Mucosa of descending colon (tissue), 3 donors: ENCODE measurements around the gene TNRC18. TPM values are rescaled to one million over a fixed set of nuclear protein-coding genes. Genes with fewer than 3 reads are reported as not detected.

Experiments used
- ATAC-seq: fragments of 200-7000 bp; cut with Tn5 transposase; one replicate; pipeline ENCODE4 v1.9.1; 2020; ENCODE audit warnings: mild to moderate bottlenecking, moderate library complexity
- DNase-seq, 3 donors: peaks; one replicate each; pipeline ENCODE4 v3.0.0-alpha.2; 2020
- H3K36me3 ChIP-seq: fragments of 200-600 bp; one replicate; pipeline ENCODE4 v1.8.0; 2021; ENCODE audit warnings: low read depth, mild to moderate bottlenecking
- H3K4me1 ChIP-seq: fragments of 200-600 bp; one replicate; pipeline ENCODE4 v1.8.0; 2021; ENCODE audit warnings: low read depth, mild to moderate bottlenecking
- H3K4me3 ChIP-seq: fragments of 200-600 bp; one replicate; pipeline ENCODE4 v1.8.0; 2021; ENCODE audit warnings: mild to moderate bottlenecking
- H3K9me3 ChIP-seq: fragments of 200-600 bp; one replicate; pipeline ENCODE4 v1.8.0; 2021; ENCODE audit warnings: mild to moderate bottlenecking
- CTCF ChIP-seq: fragments of 200-600 bp; IDR thresholded peaks from one replicate; pipeline ENCODE4 v1.8.0; 2022; ENCODE audit warnings: antibody characterized with exemption, mild to moderate bottlenecking
- intact Hi-C, 2 donors: fragments of 100-400 bp; cut with DNase I in 1 of 2; cut with micrococcal nuclease in 1 of 2; formaldehyde crosslinking; loops; one replicate each; pipeline versions ENCODE4 v1.11.0 to v1.11.1; 2022; cut with DNase I, micrococcal nuclease
- total RNA-seq, 3 donors: library from RNA; stranded (reverse); fragmentation: NEBNext Ultra II Directional in 2 of 3; extraction: Animal tissue kit (Norgen Biotek cat#: 25700) in 2 of 3; gene quantifications; one replicate each; pipeline versions ENCODE4 v1.2.1 to v1.2.4, GENCODE V29; 2021 to 2023
- donor health status: DM: no; HTN: no; CAD: no; lungs with moderate emphysema.
- donor health status: DM: no; HTN: no; CAD: no.
- donor health status: DM: no; HTN: yes; CAD: no.

The TNRC18 gene
- total RNA-seq, 3 donors from 2014 or later = 94.0 to 170 (median 112) TPM

GRCh38 chr7:5450549-5451327 is 27.1 kb upstream of the TNRC18 start:
- intact Hi-C loops = loop anchor here (10.0 kb wide), 2 partner anchors 86 to 216 kb away; no protein-coding TSS in a partner anchor
- DNase-seq (peak in 2 of 3 donors; percentile 72 to 75), ATAC-seq (peak; percentile 68)
- Histone ChIP-seq H3K9me3 (no peaks in the 10 kb centered on the region), H3K36me3 (no peaks in the 10 kb centered on the region), H3K4me3 (no peak overlapping the region), H3K4me1 (peaks cover 11% of the 10 kb centered on the region)
- peak; percentile 53 for TF ChIP-seq CTCF

GRCh38 chr7:5448378-5449037 is 24.9 kb upstream of the TNRC18 start:
- Histone ChIP-seq H3K4me3 (no peak overlapping the region), H3K4me1 (peaks cover 11% of the 10 kb centered on the region), H3K36me3 (no peaks in the 10 kb centered on the region), H3K9me3 (no peaks in the 10 kb centered on the region)
- TF ChIP-seq CTCF = no peak
- intact Hi-C loops = no loop called here
- ATAC-seq (no peak), DNase-seq (no peak)

- no peak overlapping the region for H3K4me3 ChIP-seq
- DNase-seq (no peak), ATAC-seq (peak; percentile 17)
- intact Hi-C loops = no loop called here
- no peak for TF ChIP-seq CTCF
- no peaks in the 10 kb centered on the region for H3K9me3 ChIP-seq
- peaks cover 11% of the 10 kb centered on the region for H3K4me1 ChIP-seq
- no peaks in the 10 kb centered on the region for H3K36me3 ChIP-seq
These were observed 22.5 kb upstream of the TNRC18 start for GRCh38 chr7:5445981-5446594.

GRCh38 chr7:5443678-5444077 is 20.0 kb upstream of the TNRC18 start:
- Histone ChIP-seq H3K9me3 (no peaks in the 10 kb centered on the region), H3K4me3 (no peak overlapping the region), H3K36me3 (no peaks in the 10 kb centered on the region), H3K4me1 (peaks cover 2% of the 10 kb centered on the region)
- intact Hi-C loops = no loop called here
- TF ChIP-seq CTCF = no peak
- ATAC-seq (no peak), DNase-seq (no peak)

- Histone ChIP-seq H3K36me3 (no peaks in the 10 kb centered on the region), H3K4me1 (peaks cover 2% of the 10 kb centered on the region), H3K9me3 (no peaks in the 10 kb centered on the region), H3K4me3 (no peak overlapping the region)
- intact Hi-C loops = no loop called here
- no peak for TF ChIP-seq CTCF
- no peak for ATAC-seq
- DNase-seq = no peak
These were observed 19.2 kb upstream of the TNRC18 start for GRCh38 chr7:5442757-5443305.
